Kidney epithelial cell (primary cell): ENCODE results near the gene EIF5. TPM values are rescaled to one million over a fixed set of nuclear protein-coding genes. Genes with fewer than 3 reads are reported as not detected.

Experiments
- DNase-seq: peaks from one replicate; pipeline ENCODE4 v3.0.0-alpha.2; 2010; ENCODE audit warnings: low read depth
- H3K27me3 ChIP-seq: 2 replicates; pipeline ENCODE4 v1.6.0; 2011; ENCODE audit warnings: low read length; ENCODE audit not compliant: control insufficient read depth, insufficient read depth
- H3K36me3 ChIP-seq: 2 replicates; pipeline ENCODE4 v1.5.1; 2011; ENCODE audit warnings: low read length; ENCODE audit not compliant: control insufficient read depth, insufficient read depth
- H3K4me3 ChIP-seq: 2 replicates; pipeline ENCODE4 v1.5.1; 2011; ENCODE audit warnings: low read depth, mild to moderate bottlenecking, control low read depth, low read length
- CTCF ChIP-seq: IDR thresholded peaks from 2 replicates; pipeline ENCODE4 v1.5.1; 2011; ENCODE audit warnings: mild to moderate bottlenecking, moderate library complexity, low read length, control low read depth, inconsistent platforms; ENCODE audit not compliant: insufficient read depth, poor library complexity, severe bottlenecking
- total RNA-seq: library from RNA; depleted of rRNA; stranded (reverse); fragments of >200 nt; gene quantifications from 2 replicates; pipeline ENCODE4 v1.2.3, GENCODE V29; 2015

EIF5 gene
- total RNA-seq, 1 donor from 2014 or later: 254 TPM

DNA sequence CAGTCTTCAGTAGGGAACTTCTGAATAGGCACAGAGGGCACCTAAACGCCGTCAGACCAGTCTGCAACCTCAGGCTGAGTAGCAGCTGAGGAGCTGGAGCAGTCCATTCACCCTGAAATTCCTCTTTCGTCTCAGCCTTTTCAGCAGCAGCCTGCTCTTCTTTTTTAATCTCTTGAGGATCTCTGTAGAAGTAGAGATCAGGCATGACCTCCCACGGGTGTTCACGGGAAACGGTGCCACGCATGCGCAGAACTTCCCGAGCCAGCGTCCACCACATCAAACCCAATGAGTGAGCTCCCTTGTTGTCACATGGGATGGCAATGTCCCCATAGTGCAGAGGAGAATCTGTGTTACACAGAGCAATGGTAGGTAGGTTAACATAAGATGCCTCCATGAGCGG lies 40.1 kb downstream of the EIF5 start:
- no peaks in the 10 kb centered on the region for H3K36me3 ChIP-seq
- H3K4me3 ChIP-seq: no peak overlapping the region
- H3K27me3 ChIP-seq: no peaks in the 10 kb centered on the region
- DNase-seq: no peak
- no peak for TF ChIP-seq CTCF

- H3K27me3 ChIP-seq: no peaks in the 10 kb centered on the region
- no peaks in the 10 kb centered on the region for H3K36me3 ChIP-seq
- no peak overlapping the region for H3K4me3 ChIP-seq
- DNase-seq: no peak
- TF ChIP-seq CTCF: no peak
Measured at GRCh38 chr14:103377522-103378037, 43.5 kb downstream of the EIF5 start.

DNA sequence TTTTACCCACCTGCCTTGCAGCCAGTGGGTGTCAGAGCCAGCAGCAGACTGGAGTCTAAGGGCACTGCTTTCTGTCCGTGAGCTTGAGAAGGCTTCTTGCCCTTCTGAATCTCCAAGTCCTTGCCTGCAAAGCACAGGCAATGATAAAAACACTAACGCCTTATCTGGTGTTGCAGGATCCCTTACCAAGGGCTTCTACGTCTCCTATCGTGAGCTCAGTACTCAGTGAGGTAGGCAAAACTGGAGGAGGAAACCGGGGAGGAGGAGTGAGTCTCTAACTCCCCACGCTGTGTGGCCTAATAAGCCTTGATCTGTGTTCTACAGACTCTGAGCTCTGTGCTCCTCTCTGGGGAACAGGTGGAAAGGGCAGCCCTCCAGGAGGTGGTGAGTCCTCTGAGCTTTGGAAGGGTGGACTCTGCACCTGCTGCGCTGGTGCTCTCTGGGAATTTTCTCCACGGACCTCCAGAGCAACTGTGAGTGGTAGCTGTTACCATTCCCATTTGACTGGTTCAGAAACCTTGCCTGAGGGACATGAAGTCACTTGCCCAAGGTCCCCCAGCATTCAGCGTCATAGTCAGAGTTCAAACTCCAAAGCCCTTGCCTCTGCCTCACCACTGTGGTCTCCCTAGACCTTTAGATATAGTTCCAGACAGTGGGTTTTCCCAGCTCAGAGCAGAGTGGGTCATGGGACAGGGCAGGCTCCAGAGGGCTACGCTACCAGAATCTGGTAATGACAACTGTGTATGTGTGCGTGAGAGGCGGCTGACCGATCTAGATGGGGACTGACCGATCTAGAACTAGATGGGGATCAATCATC lies 44.2 kb downstream of the EIF5 start:
- Histone ChIP-seq H3K36me3 (no peaks in the 10 kb centered on the region), H3K27me3 (no peaks in the 10 kb centered on the region)

GRCh38 chr14:103380719-103381377 lies 46.8 kb downstream of the EIF5 start:
- no peak for DNase-seq
- TF ChIP-seq CTCF: no peak
- H3K36me3 ChIP-seq: no peaks in the 10 kb centered on the region

More for the DNA sequence above, 44.2 kb downstream of the EIF5 start:
- H3K4me3 ChIP-seq: no peak overlapping the region
- TF ChIP-seq CTCF: no peak
- no peak for DNase-seq

DNA sequence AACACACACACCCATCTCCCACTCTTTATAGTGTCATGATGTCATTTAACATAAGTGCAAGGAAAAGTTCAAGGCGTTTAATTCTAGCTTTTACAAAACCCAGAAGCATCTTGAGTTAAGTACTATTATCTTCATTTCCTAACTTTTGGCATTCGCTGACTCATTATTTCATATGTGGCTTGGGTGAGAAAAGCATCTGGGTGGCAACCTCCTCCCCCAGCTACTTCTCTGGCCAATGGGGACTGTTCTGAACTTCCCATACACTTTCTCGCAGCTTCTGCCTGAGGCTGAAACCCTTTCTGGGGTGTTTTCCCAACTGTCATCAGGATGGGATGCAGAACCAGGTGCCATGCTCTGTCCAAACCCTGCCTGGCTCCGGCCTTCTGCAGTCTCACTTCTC lies 48.3 kb downstream of the EIF5 start:
- Histone ChIP-seq H3K4me3 (no peak overlapping the region), H3K27me3 (no peaks in the 10 kb centered on the region), H3K36me3 (no peaks in the 10 kb centered on the region)
- no peak for DNase-seq
- TF ChIP-seq CTCF: no peak

More at GRCh38 chr14:103380719-103381377, 46.8 kb downstream of the EIF5 start:
- Histone ChIP-seq H3K4me3 (no peak overlapping the region), H3K27me3 (no peaks in the 10 kb centered on the region)
